HG03432 (cell line): ENCODE data around the gene WIPF3.

Experiments
- ATAC-seq: cut with Tn5 transposase; IDR thresholded peaks from one replicate; pipeline ENCODE4 v1.9.1; 2021; ENCODE audit warnings: mild to moderate bottlenecking, moderate library complexity; ENCODE audit not compliant: unreplicated experiment

The WIPF3 gene

DNA sequence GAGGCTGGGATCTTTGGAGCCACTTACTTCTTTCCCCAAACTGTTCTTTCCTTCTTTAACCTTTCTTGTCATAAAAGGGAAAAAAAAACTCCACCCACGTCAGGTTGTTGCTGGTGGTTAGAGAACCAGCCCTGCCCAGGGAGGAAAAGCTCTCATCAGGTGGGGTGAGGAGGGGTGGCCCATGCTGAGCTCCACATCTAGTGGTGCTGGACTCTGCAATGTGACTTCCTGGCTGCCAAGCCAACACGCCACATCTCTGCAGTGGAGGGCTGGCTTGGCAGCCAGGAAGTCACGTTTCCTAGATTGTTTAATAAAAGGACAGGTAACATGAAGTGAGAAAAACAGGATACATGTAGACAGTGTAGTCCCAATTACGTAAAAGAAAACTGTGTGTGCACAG is 37.4 kb downstream of the WIPF3 start:
- ATAC-seq, result no peak

DNA sequence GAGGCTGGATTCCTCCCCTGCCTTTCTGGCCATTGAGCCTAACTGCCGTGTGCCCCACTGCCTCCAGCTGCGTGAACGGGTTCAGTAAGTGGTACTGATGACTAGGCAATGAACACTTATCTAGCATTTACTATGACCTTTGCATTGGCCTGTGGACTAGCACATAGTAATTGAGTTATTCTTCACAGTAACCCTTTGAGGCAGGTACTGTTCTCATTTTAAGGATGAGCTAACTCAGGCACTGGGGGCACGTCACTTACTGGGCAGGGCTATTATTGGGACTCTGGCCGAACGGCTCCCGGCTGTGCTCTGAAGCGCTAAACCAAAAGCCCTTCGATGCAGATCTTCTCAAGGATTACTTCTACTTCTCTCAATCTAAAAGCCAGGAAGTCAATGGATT is 38.3 kb downstream of the WIPF3 start:
- ATAC-seq, result no peak

DNA sequence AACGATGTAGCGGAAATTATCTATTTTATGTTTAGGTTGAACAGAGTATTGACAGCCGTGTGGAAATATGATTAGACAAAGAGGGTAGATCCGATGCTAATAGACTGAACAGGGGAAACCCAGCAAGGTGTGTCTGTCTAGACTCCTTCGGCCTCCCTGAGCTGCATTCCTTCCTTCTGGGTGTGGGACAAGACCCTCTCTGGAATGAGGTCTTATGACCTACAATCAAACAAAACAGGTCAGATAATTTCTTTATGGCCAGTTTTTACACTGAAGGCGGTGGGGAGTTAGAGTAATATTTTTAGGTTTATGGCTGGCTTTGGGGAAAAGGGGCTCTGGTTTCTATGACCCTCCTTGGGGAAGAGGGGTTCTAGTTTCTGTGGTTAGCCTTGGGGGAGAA is 41.2 kb downstream of the WIPF3 start:
- no peak for ATAC-seq

DNA sequence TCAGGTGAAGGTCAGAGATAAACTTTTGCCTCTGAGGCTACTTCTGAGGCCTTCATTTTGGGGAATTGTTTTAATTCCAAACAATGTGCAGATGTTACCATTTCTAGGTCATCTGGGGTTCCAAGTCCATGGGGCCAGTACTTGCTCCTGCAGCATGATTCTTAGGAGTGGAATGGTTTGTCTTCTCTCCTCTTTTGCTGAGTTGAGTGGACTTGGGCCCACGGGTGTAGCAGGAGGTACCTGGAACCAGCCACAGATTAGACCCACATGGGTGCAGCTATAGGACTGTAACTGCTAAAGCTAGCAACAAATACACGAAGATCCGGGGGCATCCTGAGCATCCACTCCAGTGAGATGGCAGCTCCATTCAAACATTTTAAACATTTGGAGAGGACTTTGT is 41.6 kb downstream of the WIPF3 start:
- no peak for ATAC-seq

DNA sequence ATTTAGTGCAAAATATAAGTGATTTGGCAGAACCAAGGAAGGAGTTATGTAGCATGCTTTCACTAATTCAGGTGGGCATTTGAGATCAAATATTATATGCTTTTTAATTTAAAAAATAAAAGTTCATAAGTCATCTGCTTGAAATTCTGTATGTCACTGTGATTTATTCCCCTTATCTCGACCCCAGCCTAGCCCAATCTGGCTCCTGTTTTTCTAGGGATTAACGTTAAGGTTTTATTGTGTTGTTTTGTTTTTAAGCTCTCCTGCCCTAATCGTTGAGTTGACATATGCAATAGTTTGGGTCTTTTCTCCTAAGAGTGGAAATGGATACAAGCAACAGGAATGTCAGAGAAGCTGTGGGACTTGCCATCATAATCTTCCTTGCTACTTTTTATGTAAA is 42.6 kb downstream of the WIPF3 start:
- ATAC-seq, result no peak

DNA sequence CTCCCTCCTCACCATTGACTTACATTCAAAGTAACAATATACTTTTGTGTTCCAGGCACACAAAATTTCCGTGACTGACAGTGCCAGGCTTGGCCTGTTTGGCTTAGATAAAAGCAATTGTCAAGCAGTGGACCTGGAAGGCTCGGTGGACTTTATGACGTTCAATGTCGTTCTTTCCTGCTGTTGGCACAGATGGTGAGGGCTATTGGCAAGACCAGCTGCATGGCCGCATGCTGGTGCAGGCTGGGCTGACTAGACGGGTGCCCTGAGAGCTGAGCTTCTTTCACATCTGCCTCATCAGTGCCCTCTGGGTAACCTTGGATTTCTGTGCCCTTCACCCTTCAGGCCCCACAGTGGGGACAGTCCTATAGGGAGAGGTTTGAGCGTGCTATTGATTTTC is 45.2 kb downstream of the WIPF3 start:
- ATAC-seq, result no peak

DNA sequence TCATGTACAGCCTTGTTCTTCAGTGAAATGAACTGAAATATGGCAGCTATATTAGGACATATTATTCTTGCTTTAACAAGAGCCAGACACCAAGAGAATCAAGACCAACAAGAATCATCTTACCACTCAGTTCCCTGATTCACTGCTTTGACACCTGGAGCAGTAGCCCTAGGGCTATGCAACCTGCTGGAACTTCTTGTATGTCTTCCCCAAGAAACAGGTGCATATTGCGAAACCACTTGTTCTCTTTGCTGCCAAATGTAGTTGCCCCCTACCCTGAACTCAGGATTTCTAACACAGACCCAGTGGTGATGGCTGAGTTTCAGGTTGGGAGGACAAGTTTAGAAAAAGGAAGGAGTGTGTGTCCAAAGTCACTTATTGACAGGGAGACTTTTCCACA is 46.1 kb downstream of the WIPF3 start:
- ATAC-seq, result no peak

DNA sequence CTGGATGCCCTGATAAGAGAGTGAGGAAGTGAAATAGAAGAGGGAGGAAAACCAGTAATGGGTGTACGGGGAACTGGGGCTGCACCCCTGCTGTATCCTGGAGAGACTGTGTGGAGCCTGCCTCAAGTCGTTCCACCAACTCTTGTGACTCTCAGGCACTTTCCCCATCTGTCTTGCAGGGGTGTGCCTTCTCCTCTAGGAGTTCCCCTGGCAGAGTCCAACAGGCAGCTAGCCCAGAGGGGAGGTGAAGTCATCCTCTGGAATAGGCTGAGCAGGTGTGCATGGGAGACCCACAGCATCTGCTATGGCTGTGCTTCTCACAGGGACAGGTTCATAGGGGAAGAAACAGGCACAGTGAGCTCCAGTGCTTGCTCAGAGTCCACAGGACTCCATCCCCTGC is 46.8 kb downstream of the WIPF3 start:
- ATAC-seq, result no peak

DNA sequence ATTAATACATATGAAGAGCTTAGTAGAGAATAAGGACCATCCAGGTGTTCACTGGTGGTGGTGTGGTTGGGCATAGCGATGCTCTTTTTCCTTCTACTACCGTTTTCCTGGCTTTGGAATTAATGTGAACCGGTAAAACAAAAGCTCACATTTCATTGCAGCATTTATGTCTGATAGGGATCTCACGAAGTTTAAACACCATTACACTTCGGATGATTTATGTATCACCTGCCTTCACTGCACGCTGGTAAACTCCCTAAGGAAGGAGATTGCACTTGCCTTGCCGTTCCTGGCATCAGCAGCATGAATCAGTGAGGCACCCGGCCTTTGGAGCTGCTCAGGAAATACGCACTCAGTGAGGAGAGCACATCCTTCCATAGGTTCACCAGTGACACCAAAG is 47.5 kb downstream of the WIPF3 start:
- ATAC-seq, result no peak

DNA sequence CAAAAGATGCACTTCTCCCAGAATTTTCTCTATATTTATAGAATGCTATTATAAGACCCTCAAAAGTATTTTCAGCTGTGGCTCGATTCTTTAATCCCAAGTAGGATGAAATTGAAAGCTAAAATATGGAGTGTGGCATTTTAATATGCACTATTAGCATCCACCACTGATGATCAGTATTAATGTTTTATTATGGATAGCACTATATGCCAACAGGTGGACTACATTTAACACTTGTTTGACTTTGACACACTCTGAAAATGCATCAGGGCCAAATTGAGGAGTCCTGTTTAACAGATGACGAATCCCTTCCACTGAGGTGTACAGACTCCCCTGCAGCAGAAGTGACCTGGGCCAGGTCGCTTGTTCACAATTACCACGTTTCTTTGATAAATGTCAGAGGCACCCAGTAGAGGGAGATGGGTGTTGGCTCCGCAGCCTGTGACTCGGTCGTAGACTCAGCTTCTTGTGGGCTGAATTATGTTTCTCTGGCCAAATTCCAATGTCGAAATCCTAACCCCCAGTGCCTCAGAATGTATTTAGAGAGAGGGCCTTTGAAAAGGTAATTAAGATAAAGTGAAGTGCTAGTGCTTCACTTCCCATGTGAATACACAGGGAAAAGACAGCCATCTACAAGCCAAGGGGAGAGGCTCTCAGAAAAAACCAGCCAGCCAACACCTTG is 48.1 kb downstream of the WIPF3 start:
- ATAC-seq, result no peak

DNA sequence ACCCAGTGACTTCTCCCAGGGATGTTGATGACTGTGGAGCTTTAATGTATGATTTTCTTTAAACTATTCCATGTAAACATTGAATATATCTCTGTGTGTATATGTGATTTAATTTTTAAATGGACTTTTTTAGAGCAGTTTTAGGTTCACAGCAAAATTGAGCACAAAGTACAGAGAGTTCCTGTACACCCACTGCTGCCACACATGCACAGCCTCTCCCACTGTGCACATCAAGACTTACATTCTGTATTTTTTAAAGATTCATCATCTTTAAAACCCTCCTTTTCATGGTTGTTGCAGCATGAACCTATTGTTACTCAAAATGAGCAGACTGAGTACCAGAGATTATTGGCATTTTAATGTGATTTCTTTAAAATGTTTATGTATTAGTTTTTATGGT is 51.3 kb downstream of the WIPF3 start:
- ATAC-seq, result no peak

DNA sequence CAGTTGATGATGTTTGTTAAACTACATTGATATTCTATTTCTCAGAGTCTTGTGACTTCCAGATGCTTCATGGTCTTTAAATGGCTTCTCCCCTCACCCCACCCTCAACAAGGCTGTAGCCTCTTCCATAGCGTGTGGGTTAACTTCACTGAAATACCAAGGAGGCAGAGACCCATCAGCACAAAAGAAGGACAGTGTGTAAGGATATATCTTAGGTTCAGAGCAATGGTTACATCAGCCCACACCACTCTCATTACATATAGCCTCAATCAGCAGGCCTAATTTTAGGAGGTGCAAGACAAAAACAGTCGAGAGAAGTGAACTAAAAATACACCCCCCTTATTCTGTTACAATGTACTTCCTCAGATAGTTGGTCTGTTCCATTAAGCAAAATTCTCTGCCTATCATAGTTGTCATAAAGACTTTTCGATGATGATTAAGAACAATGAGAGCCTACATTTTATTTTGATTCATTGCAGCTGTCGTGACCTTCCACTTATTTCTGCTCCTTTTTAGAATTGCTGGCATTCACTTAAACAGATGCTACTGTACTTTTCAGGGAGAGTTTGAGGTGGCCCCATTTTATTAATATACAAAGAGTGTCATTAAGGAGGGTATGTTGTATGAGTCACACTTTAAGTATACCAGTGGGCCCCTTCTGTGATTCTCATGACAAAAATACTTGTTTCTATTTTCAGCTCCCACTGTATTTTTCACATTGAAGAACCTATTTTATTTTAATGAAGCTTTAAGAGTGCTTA is 52.1 kb downstream of the WIPF3 start:
- no peak for ATAC-seq

DNA sequence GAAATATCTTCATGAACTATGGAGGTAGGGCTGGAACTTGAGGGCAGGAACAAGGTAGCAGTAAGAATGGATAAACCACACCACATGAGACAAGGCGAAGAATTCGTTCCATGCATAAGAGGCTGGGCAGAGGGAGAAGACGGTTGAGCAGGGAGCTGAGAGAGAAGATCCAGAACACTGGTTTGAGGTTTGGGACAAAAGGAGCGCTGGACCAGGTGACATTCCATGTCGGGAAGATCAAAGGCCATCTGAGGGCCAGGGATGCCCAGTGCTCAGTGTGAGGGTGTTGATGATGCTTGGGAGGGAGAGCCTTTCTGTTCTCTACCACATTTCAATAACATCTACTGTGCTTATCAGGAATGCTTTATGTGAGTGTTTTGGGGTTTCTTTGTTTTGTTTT is 52.8 kb downstream of the WIPF3 start:
- no peak for ATAC-seq

DNA sequence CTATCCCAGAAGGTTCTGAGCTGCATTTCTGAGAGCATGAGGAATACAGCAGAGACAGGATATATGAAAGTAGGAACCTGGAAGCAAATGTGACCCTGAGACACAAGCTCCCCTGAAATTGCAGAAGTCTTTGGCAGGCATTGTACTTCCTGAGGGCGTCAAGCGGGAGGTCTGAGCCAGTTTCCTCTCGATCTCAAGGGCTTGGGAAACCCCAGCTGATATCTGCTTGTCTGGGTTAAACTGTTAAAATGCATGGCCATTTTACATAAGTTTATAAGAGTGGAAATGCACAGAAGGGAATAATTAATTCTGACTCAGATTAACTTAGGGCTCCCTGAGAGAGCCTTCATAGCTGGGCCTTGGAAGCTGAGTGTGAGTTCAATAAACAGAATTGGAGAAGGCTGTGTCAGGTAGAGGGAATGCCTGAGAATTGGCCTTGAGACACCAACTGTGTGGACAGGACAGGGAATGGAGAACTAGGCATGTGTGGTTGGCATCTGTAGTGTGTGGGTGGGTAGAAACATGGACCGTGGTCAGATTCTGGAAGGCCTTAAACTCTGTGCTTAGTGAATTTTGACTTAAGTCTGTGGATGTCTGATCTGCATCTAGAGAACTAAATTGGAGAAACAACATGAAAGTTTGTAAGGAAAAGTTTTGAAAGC is 53.3 kb downstream of the WIPF3 start:
- no peak for ATAC-seq

DNA sequence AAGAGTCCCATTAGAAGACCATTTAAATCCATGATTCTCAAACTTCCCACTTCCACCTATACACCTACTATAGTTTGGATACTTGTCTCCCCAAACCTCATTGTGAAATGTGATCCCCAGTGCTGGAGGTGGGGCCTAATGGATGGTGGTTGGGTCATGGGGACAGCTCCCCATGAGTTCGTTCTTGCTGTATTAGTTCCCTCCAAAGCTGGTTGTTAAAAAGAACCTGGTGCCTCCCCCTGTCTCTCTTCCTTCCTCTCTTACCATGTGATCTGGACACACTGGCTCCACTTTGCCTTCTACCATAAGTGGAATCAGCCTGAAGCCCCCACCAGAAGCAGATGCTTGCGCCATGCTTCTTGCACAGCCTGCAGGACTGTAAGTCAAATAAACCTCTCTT is 53.9 kb downstream of the WIPF3 start:
- ATAC-seq, result no peak

DNA sequence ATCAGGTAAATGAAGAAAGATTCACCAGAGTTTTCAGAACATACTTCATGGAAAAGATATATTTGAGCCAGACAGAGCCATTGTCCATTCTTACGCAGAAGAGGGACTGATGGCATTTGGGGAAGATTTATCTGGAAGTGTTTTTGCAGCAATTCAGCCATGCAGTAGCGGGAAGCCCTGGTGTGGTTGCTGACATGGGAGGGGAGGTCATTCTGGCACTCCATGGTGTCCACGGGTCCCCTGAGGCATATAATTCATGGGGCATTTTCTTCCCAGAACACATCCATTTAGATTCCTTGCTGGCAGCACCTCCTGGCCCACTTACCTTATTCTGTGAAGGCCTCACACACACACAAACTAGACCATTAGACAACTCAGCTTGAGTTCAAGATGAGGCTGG is 55.6 kb downstream of the WIPF3 start:
- no peak for ATAC-seq

DNA sequence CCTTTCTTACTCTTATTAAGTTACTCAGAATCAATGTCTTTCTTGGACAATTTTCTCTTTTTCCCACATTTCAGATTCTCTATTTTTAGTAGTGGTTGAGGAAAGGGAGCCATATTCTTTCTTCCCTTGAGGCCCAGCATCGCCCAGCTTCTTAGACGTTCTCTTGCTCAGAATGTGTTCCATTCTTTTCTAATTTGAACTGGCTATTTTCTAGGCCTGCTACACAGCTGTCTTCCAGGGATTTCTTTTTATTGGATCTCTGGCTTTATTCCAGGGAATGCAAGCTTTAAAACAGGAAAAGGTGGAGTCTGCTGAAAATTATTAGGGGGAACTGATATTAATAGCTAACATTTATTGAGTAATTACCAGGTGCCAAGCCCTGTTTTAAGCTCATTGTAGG is 58.3 kb downstream of the WIPF3 start:
- no peak for ATAC-seq

DNA sequence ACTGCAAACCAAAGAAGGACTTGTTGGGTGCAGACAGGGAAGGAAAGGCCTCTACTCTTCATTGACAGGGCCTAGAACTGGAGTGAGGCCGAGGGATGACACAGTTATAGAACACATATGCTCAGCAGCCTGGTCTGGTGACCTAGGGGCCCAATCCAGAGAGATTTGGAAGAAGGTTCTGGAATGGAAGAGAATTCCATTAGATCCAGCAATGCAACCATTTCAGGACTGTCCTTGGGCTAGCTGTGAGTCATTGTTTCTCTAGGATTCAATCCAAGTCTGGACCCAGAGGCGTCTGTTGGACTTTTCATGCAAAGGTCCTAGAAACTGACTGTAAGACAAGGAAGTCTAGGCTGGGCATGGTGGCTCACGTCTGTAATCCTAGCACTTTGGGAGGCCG is 59.2 kb downstream of the WIPF3 start:
- ATAC-seq, result no peak

DNA sequence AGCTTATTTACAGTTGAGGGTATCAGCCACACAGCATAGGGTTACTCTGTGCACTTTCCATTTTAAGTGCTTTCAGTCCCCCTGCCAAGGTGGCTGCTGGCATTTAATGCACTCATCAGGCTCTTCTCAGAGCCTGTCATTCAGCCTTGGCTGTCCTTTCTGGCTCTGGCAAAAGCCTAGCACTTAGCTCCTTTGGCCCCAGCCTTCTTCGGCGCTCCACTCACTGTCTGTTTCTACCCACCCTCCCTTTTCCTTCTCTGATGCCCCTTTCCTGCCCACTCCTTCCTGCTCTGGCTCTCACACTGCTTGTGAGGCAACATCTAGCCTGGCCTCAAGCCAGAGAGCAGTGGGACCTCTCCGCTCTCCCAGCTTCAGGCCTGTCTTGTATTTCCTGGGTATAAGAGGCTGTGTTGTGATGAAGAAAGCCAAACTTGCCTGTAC is 60.2 kb downstream of the WIPF3 start:
- no peak for ATAC-seq

DNA sequence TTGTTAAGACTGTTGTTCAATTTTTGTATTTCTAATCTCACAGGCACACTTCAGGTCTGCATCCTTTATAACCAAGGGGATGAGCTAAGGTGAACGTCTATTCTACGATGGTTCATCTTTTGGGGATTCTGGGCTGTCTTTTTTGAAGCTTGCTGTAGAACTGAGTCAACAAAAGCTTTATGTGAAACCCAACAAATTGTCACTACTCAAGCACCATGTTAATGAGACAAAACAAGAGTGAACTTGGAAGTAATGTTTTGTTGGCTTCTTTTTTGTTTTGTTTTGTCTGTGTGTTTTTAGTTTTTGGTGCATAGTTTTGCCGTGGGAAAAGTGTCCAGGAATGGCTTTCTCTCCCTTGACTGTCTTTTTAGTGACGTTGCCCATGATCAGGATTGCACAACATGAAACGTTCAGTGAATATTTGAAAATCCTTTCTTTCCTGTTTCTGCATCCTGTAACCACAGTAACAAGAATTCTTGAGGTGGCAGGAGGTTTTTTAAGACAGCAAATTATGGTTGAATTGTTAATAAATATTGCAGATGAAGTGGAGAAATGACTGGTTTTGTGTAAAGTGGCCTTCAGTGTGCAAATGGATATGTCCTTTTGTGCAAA is 65.6 kb downstream of the WIPF3 start:
- no peak for ATAC-seq

DNA sequence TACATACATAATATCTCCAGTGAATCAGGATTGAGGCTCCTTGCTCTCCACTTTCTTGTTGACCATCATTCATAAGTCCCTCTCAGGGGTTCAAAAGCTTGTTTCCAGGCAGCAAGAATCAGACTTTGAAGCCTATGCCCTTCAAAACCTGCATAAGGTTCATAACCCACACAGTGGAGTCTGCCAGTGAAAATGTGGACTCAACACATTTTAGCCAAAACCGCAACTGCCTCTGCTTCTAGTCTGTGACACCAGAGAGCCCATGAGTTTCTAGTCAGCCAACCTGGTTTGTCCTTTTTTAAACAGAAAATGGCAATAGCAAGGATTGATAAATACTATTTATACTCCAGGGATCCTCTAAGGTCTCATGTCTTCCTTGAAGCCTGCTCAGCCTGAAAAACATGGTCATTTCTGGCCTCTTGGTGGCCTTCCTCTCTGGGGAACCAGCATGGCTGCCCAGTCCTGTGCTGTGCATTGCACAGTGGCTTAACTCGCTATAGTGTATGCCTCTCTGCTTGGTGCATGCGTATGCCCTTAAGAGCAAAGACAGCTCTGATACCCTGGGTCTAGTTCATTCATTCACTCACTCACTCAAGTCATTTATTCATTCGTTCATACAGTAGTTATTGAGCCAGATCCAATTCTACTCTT is 67.5 kb downstream of the WIPF3 start:
- no peak for ATAC-seq
